ENCODE measurements around the gene GATM.

GATM gene

GRCh38 chr15:45397116-45397665, 18.8 kb upstream of the GATM start:
- H2AFZ ChIP-seq (ENCODE audit: low read length) = no peak overlapping the region
- no peaks in the 10 kb centered on the region for H3K9me2 ChIP-seq (replicated peaks; ENCODE audit: low read depth, low read length)
- H3K4me3 ChIP-seq (ENCODE audit: low read length, poor library complexity, severe bottlenecking) = no peak overlapping the region
- no peaks in the 10 kb centered on the region for H3K27me3 ChIP-seq (ENCODE audit: insufficient read depth, low read length, poor library complexity, severe bottlenecking)
- H3K36me3 ChIP-seq (ENCODE audit: insufficient read depth, low read length) = no peaks in the 10 kb centered on the region
- H4K20me1 ChIP-seq (ENCODE audit: insufficient read depth, low read length, poor library complexity, severe bottlenecking) = no peaks in the 10 kb centered on the region
- no peak overlapping the region for H3K4me2 ChIP-seq (ENCODE audit: low read depth, low read length, poor library complexity, severe bottlenecking)
- TF ChIP-seq CTCF (conservative IDR thresholded peaks at IDR 0.05; ENCODE audit: low read length) (no peak), EZH2phosphoT487 (IDR thresholded peaks at IDR 0.05; ENCODE audit: borderline replicate concordance) (no peak)
- H3K9ac ChIP-seq (ENCODE audit: low read depth, low read length, poor library complexity, severe bottlenecking) = no peak overlapping the region
- peaks cover 8% of the 10 kb centered on the region for H3K4me1 ChIP-seq (ENCODE audit: insufficient read depth, low read length, poor library complexity, severe bottlenecking)
- no peaks in the 10 kb centered on the region for H3K9me3 ChIP-seq (ENCODE audit: insufficient read depth, low read depth, low read length)
- H3F3A ChIP-seq (ENCODE audit: low read depth) = no peaks in the 10 kb centered on the region
- peaks cover 10% of the 10 kb centered on the region for H3K79me2 ChIP-seq (ENCODE audit: insufficient read depth, low read length)

GRCh38 chr15:45395943-45396342, 17.6 kb upstream of the GATM start:
- no peaks in the 10 kb centered on the region for H3K27me3 ChIP-seq (ENCODE audit: insufficient read depth, low read length, poor library complexity, severe bottlenecking)
- no peaks in the 10 kb centered on the region for H4K20me1 ChIP-seq (ENCODE audit: insufficient read depth, low read length, poor library complexity, severe bottlenecking)
- 0 out of 2 replicates have a peak, but pooled peaks cover under 1% of the 10 kb centered on the region for H3K79me2 ChIP-seq (ENCODE audit: insufficient read depth, low read length)
- TF ChIP-seq CTCF (conservative IDR thresholded peaks at IDR 0.05; ENCODE audit: low read length) (no peak), EZH2phosphoT487 (IDR thresholded peaks at IDR 0.05; ENCODE audit: borderline replicate concordance) (no peak)
- peaks cover 1% of the 10 kb centered on the region for H3K4me1 ChIP-seq (ENCODE audit: insufficient read depth, low read length, poor library complexity, severe bottlenecking)
- no peak overlapping the region for H3K4me3 ChIP-seq (ENCODE audit: low read length, poor library complexity, severe bottlenecking)
- H2AFZ ChIP-seq (ENCODE audit: low read length) = no peak overlapping the region
- no peaks in the 10 kb centered on the region for H3K9me2 ChIP-seq (replicated peaks; ENCODE audit: low read depth, low read length)
- no peak overlapping the region for H3K4me2 ChIP-seq (ENCODE audit: low read depth, low read length, poor library complexity, severe bottlenecking)
- H3K9me3 ChIP-seq (ENCODE audit: insufficient read depth, low read depth, low read length) = no peaks in the 10 kb centered on the region
- H3K36me3 ChIP-seq (ENCODE audit: insufficient read depth, low read length) = no peaks in the 10 kb centered on the region
- no peak overlapping the region for H3K9ac ChIP-seq (ENCODE audit: low read depth, low read length, poor library complexity, severe bottlenecking)
- H3F3A ChIP-seq (ENCODE audit: low read depth) = no peaks in the 10 kb centered on the region

GRCh38 chr15:45394681-45395080, 16.3 kb upstream of the GATM start:
- H3K9me3 ChIP-seq (ENCODE audit: insufficient read depth, low read depth, low read length) = no peaks in the 10 kb centered on the region
- no peaks in the 10 kb centered on the region for H3K4me1 ChIP-seq (ENCODE audit: insufficient read depth, low read length, poor library complexity, severe bottlenecking)
- H3K4me2 ChIP-seq (ENCODE audit: low read depth, low read length, poor library complexity, severe bottlenecking) = no peak overlapping the region
- no peaks in the 10 kb centered on the region for H3K9me2 ChIP-seq (replicated peaks; ENCODE audit: low read depth, low read length)
- TF ChIP-seq CTCF (conservative IDR thresholded peaks at IDR 0.05; ENCODE audit: low read length) (no peak), EZH2phosphoT487 (IDR thresholded peaks at IDR 0.05; ENCODE audit: borderline replicate concordance) (no peak)
- no peak overlapping the region for H2AFZ ChIP-seq (ENCODE audit: low read length)
- H3K4me3 ChIP-seq (ENCODE audit: low read length, poor library complexity, severe bottlenecking) = no peak overlapping the region
- H3F3A ChIP-seq (ENCODE audit: low read depth) = no peaks in the 10 kb centered on the region
- H3K9ac ChIP-seq (ENCODE audit: low read depth, low read length, poor library complexity, severe bottlenecking) = no peak overlapping the region
- no peaks in the 10 kb centered on the region for H3K79me2 ChIP-seq (ENCODE audit: insufficient read depth, low read length)
- H3K36me3 ChIP-seq (ENCODE audit: insufficient read depth, low read length) = no peaks in the 10 kb centered on the region
- no peaks in the 10 kb centered on the region for H3K27me3 ChIP-seq (ENCODE audit: insufficient read depth, low read length, poor library complexity, severe bottlenecking)
- no peaks in the 10 kb centered on the region for H4K20me1 ChIP-seq (ENCODE audit: insufficient read depth, low read length, poor library complexity, severe bottlenecking)

All from Loucy (cell line).